Natural killer cell (primary cell): ENCODE measurements around the gene FGL2. TPM values are rescaled to one million over a fixed set of nuclear protein-coding genes. Genes with fewer than 3 reads are reported as not detected.

ENCODE experiments used
- ATAC-seq, 3 donors: fragments of 150-1000 bp in 2 of 3; fragments of 200-7000 bp in 1 of 3; cut with Tn5 transposase; 1 replicate in 1 of 3; 2 replicates in 2 of 3; pipeline ENCODE4 v1.10.0; 2021; ENCODE audit warnings: mild to moderate bottlenecking in 2 of 3, moderate library complexity in 2 of 3
- DNase-seq, 2 donors: peaks; one replicate each; pipeline versions ENCODE4 v3.0.0 to v3.0.0-alpha.2; 2013 to 2021; ENCODE audit warnings: mixed read lengths in 1 of 2
- H3K27ac ChIP-seq: one replicate; pipeline ENCODE4 v1.5.1; 2013; ENCODE audit warnings: mild to moderate bottlenecking, low read length
- H3K27me3 ChIP-seq: one replicate; pipeline ENCODE4 v1.6.1; 2013; ENCODE audit warnings: low read length; ENCODE audit not compliant: control insufficient read depth, insufficient read depth
- H3K36me3 ChIP-seq: one replicate; pipeline ENCODE4 v1.6.1; 2013; ENCODE audit warnings: low read length; ENCODE audit not compliant: control insufficient read depth, insufficient read depth
- H3K4me1 ChIP-seq: one replicate; pipeline ENCODE4 v1.6.1; 2013; ENCODE audit warnings: low read length; ENCODE audit not compliant: control insufficient read depth, insufficient read depth
- H3K4me3 ChIP-seq: one replicate; pipeline ENCODE4 v1.5.1; 2013; ENCODE audit warnings: low read length
- H3K9me3 ChIP-seq: one replicate; pipeline ENCODE4 v1.6.1; 2013; ENCODE audit warnings: low read length; ENCODE audit not compliant: control insufficient read depth, insufficient read depth
- H3K27ac Mint-ChIP-seq, 2 donors: one replicate each; pipeline ENCODE4 v1.8.0; 2022; ENCODE audit warnings: mild to moderate bottlenecking in 2 of 2, mixed read lengths in 2 of 2, moderate library complexity in 1 of 2
- H3K27me3 Mint-ChIP-seq, 2 donors: one replicate each; pipeline ENCODE4 v1.8.0; 2022; ENCODE audit warnings: low read depth in 2 of 2, mixed read lengths in 2 of 2
- H3K36me3 Mint-ChIP-seq: one replicate; pipeline ENCODE4 v1.8.0; 2022; ENCODE audit warnings: mixed read lengths
- H3K4me1 Mint-ChIP-seq, 2 donors: one replicate each; pipeline ENCODE4 v1.8.0; 2022; ENCODE audit warnings: mixed read lengths in 2 of 2
- H3K4me3 Mint-ChIP-seq: one replicate; pipeline ENCODE4 v1.8.0; 2022; ENCODE audit warnings: mild to moderate bottlenecking, moderate library complexity, mixed read lengths
- H3K9me3 Mint-ChIP-seq, 2 donors: one replicate each; pipeline ENCODE4 v1.8.0; 2022; ENCODE audit warnings: mixed read lengths in 2 of 2
- WGBS: methylation state at CpG from one replicate; pipeline ENCODE4 v1.1.7; 2013; ENCODE audit warnings: missing lambda C conversion rate; ENCODE audit not compliant: insufficient coverage; 5-methylcytosine and 5-hydroxymethylcytosine counted together
- intact Hi-C: fragments of 100-400 bp; cut with micrococcal nuclease; formaldehyde crosslinking; loops from one replicate; pipeline ENCODE4 v1.14.2; 2022
- total RNA-seq, 4 donors: library from RNA; stranded (reverse); fragments of 120-200 nt in 1 of 4; gene quantifications; one replicate each; pipeline versions ENCODE4 v1.2.3 to v1.2.4, GENCODE V29; 2013 to 2022
- TF ChIP-seq, protein P1 (sequence below): fragments of 200-600 bp; IDR thresholded peaks from one replicate; pipeline ENCODE4 v1.8.0; 2022; ENCODE audit warnings: antibody characterized with exemption

Gene FGL2
- total RNA-seq, 3 donors from 2014 or later (not counting 1 experiment from before 2014, with no cell fraction given) = 38.4 to 51.5 (median 44.5) TPM

DNA sequence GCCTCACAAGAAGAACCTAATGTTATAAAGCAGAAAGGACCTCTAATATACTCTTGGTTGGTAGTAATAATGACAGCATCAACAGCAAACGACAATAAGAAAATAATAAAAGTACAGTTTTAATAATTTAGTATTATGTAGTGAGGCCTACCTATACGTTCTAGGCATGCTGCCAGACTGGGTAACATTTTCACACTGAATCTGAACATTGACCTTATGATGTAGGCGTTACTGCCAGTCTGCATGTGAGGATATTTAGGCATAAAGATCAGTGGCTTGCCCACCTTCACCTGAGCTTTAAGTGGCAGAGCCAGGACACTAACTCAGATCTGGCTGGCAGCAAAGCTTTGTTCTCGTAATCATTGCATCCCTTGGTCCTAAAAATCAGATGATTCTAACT lies 2.5 kb downstream of the FGL2 start:
- Mint-ChIP-seq H3K4me3 (peak overlapping the region; percentile 99), H3K9me3 (no peaks in the 10 kb centered on the region), H3K36me3 (no peaks in the 10 kb centered on the region), H3K4me1 (peaks cover 56 to 59% of the 10 kb centered on the region in 2 donors), H3K27me3 (no peaks in the 10 kb centered on the region), H3K27ac (peak overlapping the region; percentile 98)
- no peaks in the 10 kb centered on the region for H3K36me3 ChIP-seq
- TF ChIP-seq, protein P1, sequence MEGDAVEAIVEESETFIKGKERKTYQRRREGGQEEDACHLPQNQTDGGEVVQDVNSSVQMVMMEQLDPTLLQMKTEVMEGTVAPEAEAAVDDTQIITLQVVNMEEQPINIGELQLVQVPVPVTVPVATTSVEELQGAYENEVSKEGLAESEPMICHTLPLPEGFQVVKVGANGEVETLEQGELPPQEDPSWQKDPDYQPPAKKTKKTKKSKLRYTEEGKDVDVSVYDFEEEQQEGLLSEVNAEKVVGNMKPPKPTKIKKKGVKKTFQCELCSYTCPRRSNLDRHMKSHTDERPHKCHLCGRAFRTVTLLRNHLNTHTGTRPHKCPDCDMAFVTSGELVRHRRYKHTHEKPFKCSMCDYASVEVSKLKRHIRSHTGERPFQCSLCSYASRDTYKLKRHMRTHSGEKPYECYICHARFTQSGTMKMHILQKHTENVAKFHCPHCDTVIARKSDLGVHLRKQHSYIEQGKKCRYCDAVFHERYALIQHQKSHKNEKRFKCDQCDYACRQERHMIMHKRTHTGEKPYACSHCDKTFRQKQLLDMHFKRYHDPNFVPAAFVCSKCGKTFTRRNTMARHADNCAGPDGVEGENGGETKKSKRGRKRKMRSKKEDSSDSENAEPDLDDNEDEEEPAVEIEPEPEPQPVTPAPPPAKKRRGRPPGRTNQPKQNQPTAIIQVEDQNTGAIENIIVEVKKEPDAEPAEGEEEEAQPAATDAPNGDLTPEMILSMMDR = no peak
- peaks cover 17% of the 10 kb centered on the region for H3K4me1 ChIP-seq
- H3K9me3 ChIP-seq = no peaks in the 10 kb centered on the region
- peak overlapping the region; percentile 26 for H3K4me3 ChIP-seq
- peak overlapping the region; percentile 49 for H3K27ac ChIP-seq
- WGBS = 69% methylated on average over 3 of the region's 4 CpGs
- ATAC-seq (no peak), DNase-seq (peak in 1 of 2 donors; percentile 12)
- intact Hi-C loops = loop anchor here (5.0 kb wide), 1 partner anchor 130 kb away; no protein-coding TSS in a partner anchor
- H3K27me3 ChIP-seq = no peaks in the 10 kb centered on the region

DNA sequence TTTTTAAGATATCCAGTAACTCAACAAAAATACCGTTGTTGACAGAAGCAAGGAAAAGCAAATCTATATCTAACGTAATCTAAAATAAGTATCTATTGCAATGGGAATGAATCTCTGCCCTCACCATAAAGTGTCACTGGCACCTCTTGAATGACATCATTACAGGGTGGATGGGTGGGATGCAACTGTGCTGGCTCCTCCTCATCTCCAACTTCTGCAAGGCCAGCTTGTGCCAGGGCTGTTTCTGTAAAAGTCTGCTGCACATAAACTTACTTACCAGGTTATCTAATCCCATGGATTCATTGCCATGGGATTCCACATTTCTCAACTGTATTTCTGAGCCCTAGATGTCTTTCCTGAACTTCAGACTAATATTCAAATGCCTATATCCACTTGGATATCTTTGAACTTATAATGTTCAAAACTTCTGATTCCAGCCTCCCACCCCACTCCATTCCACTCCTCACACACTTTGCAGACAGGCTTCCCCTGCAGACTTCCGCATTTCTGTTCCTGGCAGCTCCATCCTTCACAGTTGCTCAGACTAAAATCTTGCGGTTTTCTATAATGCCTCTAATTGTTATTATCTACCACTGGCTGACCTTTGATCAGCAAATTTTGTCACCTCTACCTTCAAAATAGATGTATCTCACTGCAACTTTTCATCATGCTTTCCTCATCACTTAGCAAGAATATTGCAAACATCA lies 10.7 kb downstream of the FGL2 start:
- Histone ChIP-seq H3K4me3 (no peak overlapping the region), H3K4me1 (peaks cover 9% of the 10 kb centered on the region), H3K9me3 (no peaks in the 10 kb centered on the region), H3K27ac (no peak overlapping the region), H3K36me3 (no peaks in the 10 kb centered on the region), H3K27me3 (no peaks in the 10 kb centered on the region)
- ATAC-seq (no peak), DNase-seq (no peak)
- H3K4me3 Mint-ChIP-seq = no peak overlapping the region
- H3K27ac Mint-ChIP-seq = peak overlapping the region in 1 of 2 donors; percentile 43
- intact Hi-C loops = no loop called here
- H3K9me3 Mint-ChIP-seq = no peaks in the 10 kb centered on the region
- peaks cover 19 to 26% of the 10 kb centered on the region in 2 donors for H3K4me1 Mint-ChIP-seq
- 58% methylated on average over 2 of the region's 4 CpGs for WGBS
- H3K36me3 Mint-ChIP-seq = no peaks in the 10 kb centered on the region
- TF ChIP-seq, protein P1 = no peak
- no peaks in the 10 kb centered on the region for H3K27me3 Mint-ChIP-seq

DNA sequence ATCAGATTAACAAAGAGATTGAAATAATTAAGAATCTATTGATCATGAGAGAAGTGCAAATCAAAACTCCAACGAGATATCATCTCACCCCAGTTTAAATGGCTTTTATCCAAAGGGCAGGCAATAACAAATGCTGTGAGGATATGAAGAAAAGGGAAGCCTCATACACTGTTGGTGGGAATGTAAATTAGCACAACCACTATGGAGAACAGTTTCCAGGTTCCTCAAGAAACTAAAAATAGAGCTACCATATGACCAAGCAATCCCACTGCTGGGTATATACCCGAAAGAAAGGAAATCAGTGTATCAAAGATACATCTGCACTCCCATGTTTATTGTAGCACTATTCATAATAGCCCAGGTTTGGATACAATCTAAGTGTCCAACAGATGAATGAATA lies 13.8 kb downstream of the FGL2 start:
- no peaks in the 10 kb centered on the region for H3K36me3 ChIP-seq
- no peaks in the 10 kb centered on the region for H3K36me3 Mint-ChIP-seq
- ATAC-seq (no peak), DNase-seq (no peak)
- TF ChIP-seq, protein P1 = no peak
- H3K9me3 Mint-ChIP-seq = peaks cover 0 to 2% of the 10 kb centered on the region in 2 donors
- H3K9me3 ChIP-seq = no peaks in the 10 kb centered on the region
- H3K4me3 Mint-ChIP-seq = no peak overlapping the region
- peaks cover 13 to 18% of the 10 kb centered on the region in 2 donors for H3K4me1 Mint-ChIP-seq
- H3K4me1 ChIP-seq = no peaks in the 10 kb centered on the region
- no peaks in the 10 kb centered on the region for H3K27me3 ChIP-seq
- H3K27me3 Mint-ChIP-seq = no peaks in the 10 kb centered on the region
- no peak overlapping the region for H3K27ac ChIP-seq
- WGBS = no CpG with 5 or more reads among the region's 2 CpGs
- H3K27ac Mint-ChIP-seq = no peak overlapping the region
- no peak overlapping the region for H3K4me3 ChIP-seq
- intact Hi-C loops = no loop called here

DNA sequence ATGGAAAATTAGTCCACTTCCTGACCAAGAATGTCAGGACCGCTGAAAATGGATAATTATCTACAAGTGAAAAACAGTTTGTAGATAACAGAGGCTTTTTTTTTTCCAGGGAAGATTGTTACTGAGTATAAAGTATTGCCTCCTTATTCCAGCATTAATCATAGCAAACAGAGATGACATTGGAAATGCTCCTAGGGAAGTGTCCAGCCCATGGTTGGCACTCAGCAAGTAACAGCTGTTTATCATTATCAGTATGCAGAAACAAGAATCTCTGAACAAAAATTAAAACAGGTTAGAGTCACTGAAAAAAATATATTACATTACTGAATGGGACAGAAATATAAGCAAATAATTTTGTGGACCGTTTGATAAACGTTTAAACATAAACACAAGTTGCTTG lies 14.6 kb downstream of the FGL2 start:
- WGBS = 71% methylated on average over 1 of the region's 3 CpGs
- Mint-ChIP-seq H3K4me3 (no peak overlapping the region), H3K27ac (no peak overlapping the region), H3K36me3 (no peaks in the 10 kb centered on the region), H3K9me3 (peaks cover 0 to 2% of the 10 kb centered on the region in 2 donors), H3K27me3 (no peaks in the 10 kb centered on the region), H3K4me1 (peaks cover 10 to 18% of the 10 kb centered on the region in 2 donors)
- H3K27me3 ChIP-seq = no peaks in the 10 kb centered on the region
- no peak overlapping the region for H3K27ac ChIP-seq
- no peaks in the 10 kb centered on the region for H3K4me1 ChIP-seq
- H3K4me3 ChIP-seq = no peak overlapping the region
- TF ChIP-seq, protein P1 = no peak
- no peaks in the 10 kb centered on the region for H3K36me3 ChIP-seq
- intact Hi-C loops = no loop called here
- no peak for ATAC-seq
- no peaks in the 10 kb centered on the region for H3K9me3 ChIP-seq
- no peak for DNase-seq
